OCI-LY7 (cell line): ENCODE measurements around the gene NR5A2. TPM values are rescaled to one million over a fixed set of nuclear protein-coding genes. Genes with fewer than 3 reads are reported as not detected.

Experiments
- BruUV-seq: library from RNA; stranded (reverse); fragments of 400-500 nt; replicated peaks from 2 replicates; lab custom pipeline; 2021; lab: Mats Ljungman, UMichigan
- CTCF ChIA-PET: fragments of 300-600 bp; sonication (Branson Sonifier 250); formaldehyde crosslinking; loops from one replicate; lab custom pipeline; 2022; ENCODE audit warnings: antibody characterized with exemption; ENCODE audit not compliant: unreplicated experiment; lab: Charles Lee
- POLR2A ChIA-PET: fragments of 300-600 bp; sonication (Branson Sonifier 250); formaldehyde crosslinking; loops from one replicate; lab custom pipeline; 2022; ENCODE audit warnings: antibody characterized with exemption; lab: Charles Lee
- DNase-seq: peaks from one replicate; pipeline ENCODE4 v3.0.0-alpha.2; 2015; ENCODE audit warnings: low spot score
- H2AFZ ChIP-seq: fragments of 200-600 bp; sonication (generic), shearing (Covaris generic); 2 replicates; pipeline ENCODE4 v1.6.1; 2014; ENCODE audit warnings: mild to moderate bottlenecking, antibody characterized with exemption, low read length, moderate library complexity
- H3K27ac ChIP-seq: fragments of 200-600 bp; sonication (generic); 2 replicates; pipeline ENCODE4 v1.5.1; 2014; ENCODE audit warnings: mixed run types, low read depth, mild to moderate bottlenecking, moderate library complexity, low read length, inconsistent platforms; ENCODE audit not compliant: poor library complexity, severe bottlenecking
- H3K36me3 ChIP-seq: fragments of 200-600 bp; sonication (generic); 2 replicates; pipeline ENCODE4 v1.6.1; 2014; ENCODE audit warnings: mild to moderate bottlenecking, antibody characterized with exemption, low read length, moderate library complexity, mixed read lengths; ENCODE audit not compliant: insufficient read depth
- H3K4me1 ChIP-seq: fragments of 200-600 bp; sonication (generic); 2 replicates; pipeline ENCODE4 v1.5.1; 2014; ENCODE audit warnings: mild to moderate bottlenecking, low read length; ENCODE audit not compliant: insufficient read depth, poor library complexity, severe bottlenecking
- H3K4me2 ChIP-seq: fragments of 200-600 bp; sonication (generic); 2 replicates; pipeline ENCODE4 v1.6.1; 2014; ENCODE audit warnings: mild to moderate bottlenecking, low read length
- H3K4me3 ChIP-seq: fragments of 200-600 bp; sonication (generic); 2 replicates; pipeline ENCODE4 v1.5.1; 2014; ENCODE audit warnings: mild to moderate bottlenecking, low read depth, low read length; ENCODE audit not compliant: poor library complexity, severe bottlenecking
- H3K79me2 ChIP-seq: fragments of 200-600 bp; sonication (generic); 2 replicates; pipeline ENCODE4 v1.6.1; 2016; ENCODE audit warnings: low read depth, mild to moderate bottlenecking, low read length, moderate library complexity, mixed read lengths; ENCODE audit not compliant: insufficient read depth
- H3K9me2 ChIP-seq: fragments of 200-600 bp; sonication (generic); 2 replicates; pipeline ENCODE4 v1.6.1; 2016; ENCODE audit warnings: mild to moderate bottlenecking, low read length, mixed read lengths; ENCODE audit not compliant: insufficient read depth
- H3K9me3 ChIP-seq: fragments of 200-600 bp; sonication (generic); 2 replicates; pipeline ENCODE4 v1.6.1; 2014; ENCODE audit warnings: mild to moderate bottlenecking, mixed run types, low read length, mixed read lengths
- H4K20me1 ChIP-seq: fragments of 200-600 bp; sonication (generic); 2 replicates; pipeline ENCODE4 v1.6.1; 2014; ENCODE audit warnings: mild to moderate bottlenecking, antibody characterized with exemption, low read length, moderate library complexity, mixed read lengths; ENCODE audit not compliant: insufficient read depth
- CTCF ChIP-seq: fragments of 200-600 bp; sonication (generic); conservative IDR thresholded peaks from 2 replicates; pipeline ENCODE4 v1.5.1; 2014; ENCODE audit warnings: mild to moderate bottlenecking, antibody characterized with exemption, low read length, moderate library complexity, mixed read lengths
- EZH2phosphoT487 ChIP-seq: fragments of 200-600 bp; sonication (generic); IDR thresholded peaks from 2 replicates; pipeline ENCODE4 v1.6.1; 2018; ENCODE audit warnings: low read depth, borderline replicate concordance, mild to moderate bottlenecking, mixed run types, antibody characterized with exemption, low read length, moderate library complexity, mixed read lengths
- intact Hi-C: fragments of 100-400 bp; cut with micrococcal nuclease; formaldehyde crosslinking; loops from one replicate; pipeline ENCODE4 v1.10.0; 2022; ENCODE audit not compliant: unreplicated experiment
- total RNA-seq, 2 experiments: library from RNA; depleted of rRNA in 1 of 2; stranded (reverse); fragments of >200 nt in 1 of 2; shearing (Covaris generic) in 1 of 2; gene quantifications; 2 replicates each; pipeline ENCODE4 v1.2.3, GENCODE V29; 2014 to 2022

Gene NR5A2
- total RNA-seq, 2 experiments from 2014 or later: 2.3 to 3.9 TPM

GRCh38 chr1:200034761-200035396 lies 7.4 kb downstream of the NR5A2 start:
- intact Hi-C loops: loop anchor here (10.0 kb wide), 1 partner anchor 350 kb away; no protein-coding TSS in a partner anchor
- POLR2A ChIA-PET: interaction anchor here (0.9 kb wide), 1 partner anchor 92 kb away, joined by 3 read pairs; no protein-coding TSS in a partner anchor
- H3K79me2 ChIP-seq: no peaks in the 10 kb centered on the region

GRCh38 chr1:200035397-200035955 lies 8.0 kb downstream of the NR5A2 start:
- no peak for DNase-seq
- H3K4me2 ChIP-seq: no peak overlapping the region

More at GRCh38 chr1:200034761-200035396, 7.4 kb downstream of the NR5A2 start:
- no peak overlapping the region for H2AFZ ChIP-seq
- H3K4me2 ChIP-seq: no peak overlapping the region
- no peaks in the 10 kb centered on the region for H3K9me2 ChIP-seq
- DNase-seq: no peak
- H3K36me3 ChIP-seq: no peaks in the 10 kb centered on the region
- no peaks in the 10 kb centered on the region for H3K9me3 ChIP-seq
- CTCF ChIA-PET: no interaction called here
- BruUV-seq: no TSS peak
- no peak overlapping the region for H3K27ac ChIP-seq
- no peak for TF ChIP-seq CTCF
- no peak; the same call in 1 of the 2 replicates for TF ChIP-seq EZH2phosphoT487
- H4K20me1 ChIP-seq: no peaks in the 10 kb centered on the region
- peaks cover 15% of the 10 kb centered on the region for H3K4me1 ChIP-seq
- no peak overlapping the region for H3K4me3 ChIP-seq

More at GRCh38 chr1:200035397-200035955, 8.0 kb downstream of the NR5A2 start:
- Histone ChIP-seq H3K27ac (no peak overlapping the region), H4K20me1 (no peaks in the 10 kb centered on the region), H3K79me2 (no peaks in the 10 kb centered on the region), H3K4me3 (no peak overlapping the region), H2AFZ (no peak overlapping the region), H3K36me3 (no peaks in the 10 kb centered on the region), H3K4me1 (peaks cover 12% of the 10 kb centered on the region), H3K9me3 (no peaks in the 10 kb centered on the region), H3K9me2 (no peaks in the 10 kb centered on the region)
- POLR2A ChIA-PET: interaction anchor here (0.9 kb wide), 1 partner anchor 93 kb away, joined by 3 read pairs; no protein-coding TSS in a partner anchor
- TF ChIP-seq EZH2phosphoT487: no peak; the same call in 1 of the 2 replicates
- no peak for TF ChIP-seq CTCF
- intact Hi-C loops: loop anchor here (10.0 kb wide), 1 partner anchor 351 kb away; no protein-coding TSS in a partner anchor
- no TSS peak for BruUV-seq
- CTCF ChIA-PET: no interaction called here
